PFSK-1 (cell line): ENCODE results near the gene SPEF1.

Experiments
- FOXP2 ChIP-seq: optimal IDR thresholded peaks from 2 replicates; pipeline ENCODE3; 2011; ENCODE audit warnings: borderline replicate concordance, control low read depth, inconsistent platforms; ENCODE audit not compliant: insufficient read depth; ENCODE audit errors: extremely low read length, extremely low read depth
- POLR2AphosphoS5 ChIP-seq: IDR thresholded peaks from 2 replicates; pipeline ENCODE4 v1.6.1; 2012; ENCODE audit warnings: low read depth, mild to moderate bottlenecking, control low read depth, low read length, moderate library complexity
- SIN3A ChIP-seq: IDR thresholded peaks from 2 replicates; pipeline ENCODE4 v1.6.1; 2012; ENCODE audit warnings: mild to moderate bottlenecking, low read length, moderate library complexity, borderline replicate concordance; ENCODE audit not compliant: insufficient read depth
- TAF1 ChIP-seq: IDR thresholded peaks from 2 replicates; pipeline ENCODE4 v1.6.1; 2012; ENCODE audit warnings: low read length, control low read depth, borderline replicate concordance; ENCODE audit not compliant: insufficient read depth
- TF ChIP-seq, protein P1 (sequence below), 2 experiments: IDR thresholded peaks; 2 replicates each; pipeline versions ENCODE4 v1.6.1 to v1.8.0; 2011 to 2012; ENCODE audit warnings: low read depth in 2 of 2, low read length in 2 of 2, control low read depth in 1 of 2, inconsistent platforms in 1 of 2, mild to moderate bottlenecking in 1 of 2, moderate library complexity in 1 of 2; ENCODE audit not compliant: insufficient read depth in 1 of 2

DNA sequence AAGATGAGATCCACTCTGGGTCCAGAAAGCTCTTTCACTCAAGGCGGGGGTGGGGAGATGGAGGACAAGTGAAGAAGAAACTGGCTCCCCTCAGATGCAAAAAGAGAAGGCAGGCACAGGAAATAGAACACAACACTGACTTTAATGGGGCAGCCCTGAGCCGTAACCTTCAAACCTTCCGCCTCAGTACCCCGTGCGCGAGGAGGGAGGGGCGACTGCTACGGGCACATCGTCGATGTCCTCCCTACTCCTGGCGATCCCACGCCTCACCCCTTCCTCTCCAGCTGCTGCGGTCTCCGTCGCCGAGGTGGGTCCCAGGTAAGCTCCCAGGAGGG is 3.9 kb downstream of the SPEF1 start:
- TF ChIP-seq, protein P1, sequence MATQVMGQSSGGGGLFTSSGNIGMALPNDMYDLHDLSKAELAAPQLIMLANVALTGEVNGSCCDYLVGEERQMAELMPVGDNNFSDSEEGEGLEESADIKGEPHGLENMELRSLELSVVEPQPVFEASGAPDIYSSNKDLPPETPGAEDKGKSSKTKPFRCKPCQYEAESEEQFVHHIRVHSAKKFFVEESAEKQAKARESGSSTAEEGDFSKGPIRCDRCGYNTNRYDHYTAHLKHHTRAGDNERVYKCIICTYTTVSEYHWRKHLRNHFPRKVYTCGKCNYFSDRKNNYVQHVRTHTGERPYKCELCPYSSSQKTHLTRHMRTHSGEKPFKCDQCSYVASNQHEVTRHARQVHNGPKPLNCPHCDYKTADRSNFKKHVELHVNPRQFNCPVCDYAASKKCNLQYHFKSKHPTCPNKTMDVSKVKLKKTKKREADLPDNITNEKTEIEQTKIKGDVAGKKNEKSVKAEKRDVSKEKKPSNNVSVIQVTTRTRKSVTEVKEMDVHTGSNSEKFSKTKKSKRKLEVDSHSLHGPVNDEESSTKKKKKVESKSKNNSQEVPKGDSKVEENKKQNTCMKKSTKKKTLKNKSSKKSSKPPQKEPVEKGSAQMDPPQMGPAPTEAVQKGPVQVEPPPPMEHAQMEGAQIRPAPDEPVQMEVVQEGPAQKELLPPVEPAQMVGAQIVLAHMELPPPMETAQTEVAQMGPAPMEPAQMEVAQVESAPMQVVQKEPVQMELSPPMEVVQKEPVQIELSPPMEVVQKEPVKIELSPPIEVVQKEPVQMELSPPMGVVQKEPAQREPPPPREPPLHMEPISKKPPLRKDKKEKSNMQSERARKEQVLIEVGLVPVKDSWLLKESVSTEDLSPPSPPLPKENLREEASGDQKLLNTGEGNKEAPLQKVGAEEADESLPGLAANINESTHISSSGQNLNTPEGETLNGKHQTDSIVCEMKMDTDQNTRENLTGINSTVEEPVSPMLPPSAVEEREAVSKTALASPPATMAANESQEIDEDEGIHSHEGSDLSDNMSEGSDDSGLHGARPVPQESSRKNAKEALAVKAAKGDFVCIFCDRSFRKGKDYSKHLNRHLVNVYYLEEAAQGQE (IDR thresholded peaks at IDR 0.05; ENCODE audit: insufficient read depth in 1 of 2, low read depth in 2 of 2, low read length in 2 of 2) = no peak
- TF ChIP-seq TAF1 = no peak
- no peak for TF ChIP-seq POLR2AphosphoS5
- TF ChIP-seq SIN3A = no peak
- no peak for TF ChIP-seq FOXP2
